ENCODE data around the gene WDFY2. TPM values are rescaled to one million over a fixed set of nuclear protein-coding genes. Genes with fewer than 3 reads are reported as not detected.

The WDFY2 gene
- total RNA-seq, 4 donors from 2014 or later = 5.2 to 11.5 (median 8.5) TPM

GRCh38 chr13:51632591-51633362 lies 48.5 kb downstream of the WDFY2 start:
- peak; percentile 51 for ATAC-seq
- H3K9me3 ChIP-seq = no peaks in the 10 kb centered on the region
- H3K27ac ChIP-seq = peak overlapping the region in 1 of 4 donors; percentile 5
- H3K4me1 ChIP-seq = peaks cover 0 to 20% (median 0%) of the 10 kb centered on the region in 3 donors
- TF ChIP-seq CTCF (IDR thresholded peaks at IDR 0.05) (no peak), POLR2AphosphoS5 (IDR thresholded peaks at IDR 0.05) (no peak), EP300 (IDR thresholded peaks at IDR 0.05) (no peak), POLR2A (IDR thresholded peaks at IDR 0.05) (no peak)
- H3K27me3 ChIP-seq = no peaks in the 10 kb centered on the region
- 63 to 75% methylated on average over 2 to 3 of the region's 3 CpGs for WGBS, 2 donors (ENCODE audit: low coverage in 1 of 2)
- no peak overlapping the region for H3K4me3 ChIP-seq
- no peaks in the 10 kb centered on the region for H3K36me3 ChIP-seq

DNA sequence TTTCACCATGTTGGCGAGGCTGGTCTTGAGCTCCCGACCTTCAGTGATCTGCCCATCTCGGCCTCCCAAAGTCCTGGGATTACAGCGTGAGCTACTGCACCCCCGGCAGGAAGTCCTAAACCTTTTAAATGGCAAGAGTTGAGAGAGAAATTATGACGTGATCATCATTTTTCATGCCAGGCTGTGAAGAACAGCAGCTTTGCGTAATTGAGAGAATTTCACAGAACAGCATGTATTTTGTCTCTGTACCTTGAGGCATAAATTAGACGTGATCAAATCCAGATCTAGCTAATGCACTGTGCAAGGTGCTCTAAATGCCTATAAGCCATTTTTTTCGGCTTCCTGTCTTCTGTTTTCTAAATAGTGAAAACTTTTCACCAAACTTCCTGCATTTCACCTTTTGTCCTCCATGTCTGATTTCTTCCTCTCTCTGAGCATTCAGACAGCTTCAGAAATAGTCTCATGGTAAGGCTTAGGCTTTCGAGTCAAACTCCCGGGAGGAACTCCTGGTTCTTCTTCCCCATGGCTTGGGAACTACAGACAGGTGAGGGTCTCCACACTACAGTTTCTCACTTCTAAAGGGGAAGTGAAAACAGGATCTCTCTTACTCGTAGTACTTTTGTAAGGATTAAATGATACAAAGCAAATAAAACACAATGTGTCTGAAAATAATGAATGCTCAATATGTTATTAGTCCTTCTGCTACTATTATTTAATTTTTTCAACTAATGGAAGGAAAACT lies 51.0 kb downstream of the WDFY2 start:
- no peak overlapping the region for H3K4me3 ChIP-seq
- H3K27me3 ChIP-seq = no peaks in the 10 kb centered on the region
- H3K4me1 ChIP-seq = peaks cover 0 to 19% (median 0%) of the 10 kb centered on the region in 3 donors
- ATAC-seq = no peak
- 81 to 92% methylated on average over 9 to 10 of the region's 12 CpGs for WGBS, 2 donors (ENCODE audit: low coverage in 1 of 2)
- TF ChIP-seq POLR2AphosphoS5 (IDR thresholded peaks at IDR 0.05) (no peak), EP300 (IDR thresholded peaks at IDR 0.05) (no peak), POLR2A (IDR thresholded peaks at IDR 0.05) (no peak), CTCF (IDR thresholded peaks at IDR 0.05) (no peak)
- no peak overlapping the region for H3K27ac ChIP-seq
- no peaks in the 10 kb centered on the region for H3K9me3 ChIP-seq
- H3K36me3 ChIP-seq = no peaks in the 10 kb centered on the region

DNA sequence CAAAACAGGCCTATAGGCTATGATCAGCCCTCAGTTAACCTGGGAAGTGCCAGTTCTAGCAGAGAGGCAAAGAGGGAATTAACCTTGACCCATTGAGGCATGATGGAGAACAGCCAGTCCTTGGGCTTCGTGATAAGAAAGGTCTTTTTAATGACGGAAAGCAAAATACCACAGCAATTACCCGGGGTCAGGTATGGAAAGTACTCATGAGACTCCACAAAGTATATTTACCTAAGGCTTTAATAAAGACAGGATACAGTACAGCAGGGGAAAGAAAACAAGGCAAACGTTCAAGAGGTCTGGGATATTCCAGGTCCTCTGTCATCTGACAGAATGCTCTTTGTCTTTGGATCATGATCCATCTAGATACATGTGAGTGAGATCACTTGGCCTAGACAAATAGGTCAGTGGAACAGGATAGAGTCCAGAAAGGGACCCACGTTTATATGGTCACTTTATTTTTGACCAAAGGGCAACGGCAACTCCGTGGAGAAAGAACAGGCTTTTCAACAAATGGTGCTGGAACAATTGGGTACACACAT lies 52.2 kb downstream of the WDFY2 start:
- Histone ChIP-seq H3K4me1 (peaks cover 0 to 16% (median 0%) of the 10 kb centered on the region in 3 donors), H3K27ac (no peak overlapping the region), H3K9me3 (no peaks in the 10 kb centered on the region), H3K27me3 (no peaks in the 10 kb centered on the region), H3K4me3 (no peak overlapping the region), H3K36me3 (no peaks in the 10 kb centered on the region)
- TF ChIP-seq CTCF (IDR thresholded peaks at IDR 0.05) (no peak), POLR2A (IDR thresholded peaks at IDR 0.05) (no peak), EP300 (IDR thresholded peaks at IDR 0.05) (no peak), POLR2AphosphoS5 (IDR thresholded peaks at IDR 0.05) (no peak)
- no peak for ATAC-seq
- 54 to 56% methylated on average over 4 to 7 of the region's 7 CpGs for WGBS, 2 donors (ENCODE audit: low coverage in 1 of 2)

DNA sequence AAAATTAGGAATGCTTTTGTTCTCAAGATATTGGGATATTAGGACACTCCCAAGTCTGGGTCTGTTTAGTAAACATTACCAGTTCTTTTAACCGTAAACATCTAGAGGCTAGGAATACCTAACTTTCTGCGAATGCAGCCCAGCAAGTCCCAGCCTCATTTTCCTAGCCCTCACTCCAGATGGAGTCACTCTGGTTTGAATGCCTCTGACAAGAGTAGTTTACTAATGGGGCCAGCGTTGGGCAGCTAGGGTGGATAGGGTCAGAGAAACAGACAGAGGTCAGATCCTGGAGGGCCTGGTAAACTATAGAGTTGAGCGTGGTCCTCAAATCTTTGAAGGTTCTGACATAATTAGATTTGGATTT lies 53.6 kb downstream of the WDFY2 start:
- H3K4me3 ChIP-seq = no peak overlapping the region
- H3K4me1 ChIP-seq = peaks cover 0 to 14% (median 0%) of the 10 kb centered on the region in 3 donors
- no peaks in the 10 kb centered on the region for H3K9me3 ChIP-seq
- no peak for ATAC-seq
- no peaks in the 10 kb centered on the region for H3K36me3 ChIP-seq
- TF ChIP-seq POLR2A (IDR thresholded peaks at IDR 0.05) (no peak), CTCF (IDR thresholded peaks at IDR 0.05) (no peak), EP300 (IDR thresholded peaks at IDR 0.05) (no peak)
- no peak overlapping the region for H3K27ac ChIP-seq
- 80 to 90% methylated on average over 2 to 4 of the region's 4 CpGs for WGBS, 2 donors (ENCODE audit: low coverage in 1 of 2)
- no peaks in the 10 kb centered on the region for H3K27me3 ChIP-seq
